NCI-H82 treated with DMSO at 0.1 percent for 48 hours (cell line): ENCODE results near the gene MYH13.

Source experiments
- DNase-seq: peaks from one replicate; lab custom pipeline; 2025; ENCODE audit not compliant: unreplicated experiment; lab: John Stamatoyannopoulos, UW

Gene MYH13

DNA sequence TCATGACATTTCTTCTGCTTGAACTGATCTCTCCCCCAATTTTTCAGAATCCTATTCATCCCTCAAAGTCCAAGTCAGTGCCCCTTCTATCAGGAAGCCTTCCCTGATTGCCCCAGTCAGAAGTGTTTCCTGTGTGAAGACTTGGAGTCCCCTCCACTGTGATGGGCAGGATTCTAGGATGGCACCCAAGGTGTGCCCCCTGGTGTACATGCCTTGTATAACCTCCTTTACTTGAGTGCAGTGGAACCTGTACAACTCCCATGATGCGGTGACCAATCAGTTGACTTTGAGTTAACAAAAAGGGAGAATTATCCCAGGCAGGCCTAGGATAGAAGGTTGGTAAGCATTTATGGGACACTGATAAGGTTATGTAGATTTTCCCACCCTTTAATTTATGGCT, 23.4 kb downstream of the MYH13 start:
- no peak for DNase-seq

DNA sequence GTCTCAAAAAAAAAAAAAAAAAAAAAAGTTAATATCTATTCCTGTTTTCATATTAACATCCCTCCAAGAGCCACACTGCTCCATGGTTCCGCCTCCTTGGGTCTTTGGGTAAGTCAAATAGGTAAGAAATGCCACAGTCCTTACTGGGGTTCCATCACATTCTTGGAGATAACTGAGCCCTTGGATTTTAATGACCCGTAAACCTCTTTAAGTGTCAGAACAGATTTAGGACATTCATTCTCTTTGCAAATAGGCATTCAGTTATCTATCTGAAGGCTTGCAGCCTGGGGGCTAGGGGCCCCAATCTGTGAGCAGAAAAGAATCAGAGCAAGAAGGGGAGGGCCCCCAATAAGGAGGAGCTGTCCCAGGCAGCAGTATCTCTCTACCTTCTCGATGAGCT, 28.0 kb downstream of the MYH13 start:
- DNase-seq: no peak

DNA sequence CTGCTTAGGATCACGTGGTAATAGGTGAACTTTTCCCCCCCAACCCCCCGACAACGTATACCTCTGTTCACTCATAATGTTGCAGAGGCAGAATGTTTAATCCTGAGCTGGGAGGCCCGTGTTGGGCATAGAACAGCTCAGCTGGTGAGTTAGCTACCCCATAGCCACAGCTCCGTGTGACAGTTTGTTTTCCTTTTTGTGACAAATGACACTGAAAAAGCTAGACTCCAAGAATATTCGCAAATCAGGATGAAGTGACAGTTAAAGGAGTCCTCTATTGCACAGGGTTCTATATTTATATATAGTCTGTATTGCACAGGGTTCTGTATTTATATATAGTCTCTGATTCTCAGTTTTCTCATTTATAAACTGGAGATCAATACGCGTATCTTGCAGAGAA, 33.8 kb downstream of the MYH13 start:
- DNase-seq: no peak

DNA sequence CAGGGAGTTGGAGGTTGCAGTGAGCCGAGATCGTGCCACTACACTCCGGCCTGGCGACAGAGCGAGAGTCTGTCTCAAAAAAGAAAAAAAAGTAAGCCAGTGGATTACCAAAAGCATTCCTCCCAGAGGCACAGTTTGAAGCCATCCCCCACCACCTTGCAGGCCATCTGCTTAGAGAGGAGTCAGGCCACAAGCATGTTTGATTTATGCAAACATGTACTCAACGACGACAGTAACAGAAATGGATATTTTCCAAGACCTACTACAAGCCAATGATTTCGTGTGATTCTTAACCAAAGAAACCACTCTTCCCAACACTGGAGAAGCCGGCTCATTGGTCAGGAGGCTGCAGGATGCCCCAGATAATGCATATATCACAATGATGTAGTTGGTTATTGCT, 34.8 kb downstream of the MYH13 start:
- no peak for DNase-seq

DNA sequence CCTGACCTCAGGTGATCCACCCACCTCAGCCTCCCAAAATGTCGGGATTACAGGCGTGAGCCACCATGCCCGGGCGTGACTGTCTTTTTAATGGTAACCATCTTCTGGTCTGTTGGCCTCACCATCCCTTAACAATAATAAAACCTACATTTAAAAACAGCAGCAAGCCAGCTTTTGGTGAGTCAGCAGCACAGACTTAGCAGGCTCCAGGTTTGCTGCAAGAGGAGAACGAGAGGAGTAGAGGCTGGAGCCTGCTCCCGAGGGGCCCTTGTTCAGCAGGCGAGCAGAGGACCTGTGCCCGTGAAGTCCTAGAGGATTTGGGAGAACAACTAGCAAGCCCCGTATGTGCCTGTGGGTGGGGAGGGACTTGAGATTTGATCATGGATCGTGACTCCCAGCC, 35.7 kb downstream of the MYH13 start:
- no peak for DNase-seq

DNA sequence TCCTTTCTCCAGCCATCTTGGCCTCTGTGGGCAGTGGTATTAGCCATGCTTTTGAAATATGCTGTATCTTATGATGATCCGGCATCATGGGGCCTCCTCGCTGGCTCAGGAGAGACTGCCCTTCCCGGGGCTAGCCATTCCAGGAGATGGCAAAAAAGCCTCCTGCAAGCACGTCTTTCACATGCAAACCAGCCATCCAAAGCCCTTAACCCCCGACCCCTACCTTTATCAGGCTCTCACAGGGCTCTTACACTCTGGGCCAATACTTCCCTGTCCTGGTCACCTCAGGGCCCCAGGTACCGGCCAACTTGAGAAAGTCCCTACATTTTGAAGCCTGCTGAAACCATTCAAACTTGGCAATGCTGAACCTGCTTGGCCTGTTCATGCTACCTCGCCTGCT, 36.4 kb downstream of the MYH13 start:
- no peak for DNase-seq

DNA sequence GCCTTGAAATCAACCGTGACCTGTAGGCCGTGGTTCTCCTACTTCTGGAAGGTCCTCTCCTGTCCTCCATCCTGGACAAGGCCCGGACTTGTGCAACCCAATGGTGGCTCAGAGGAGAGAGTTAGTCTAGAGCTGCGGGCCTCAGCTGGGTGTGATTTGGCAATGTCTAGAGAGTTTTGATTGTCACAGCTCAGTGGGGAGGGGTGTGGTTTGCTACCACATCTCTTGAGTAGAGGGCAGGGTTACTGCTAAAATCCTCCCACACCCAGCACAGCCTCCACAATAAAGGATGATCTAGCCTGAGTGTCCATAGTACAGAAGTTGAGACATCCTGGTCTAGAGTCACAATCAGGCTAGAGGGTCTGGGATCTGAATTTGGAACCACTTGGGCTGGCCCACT, 40.3 kb downstream of the MYH13 start:
- no peak for DNase-seq

DNA sequence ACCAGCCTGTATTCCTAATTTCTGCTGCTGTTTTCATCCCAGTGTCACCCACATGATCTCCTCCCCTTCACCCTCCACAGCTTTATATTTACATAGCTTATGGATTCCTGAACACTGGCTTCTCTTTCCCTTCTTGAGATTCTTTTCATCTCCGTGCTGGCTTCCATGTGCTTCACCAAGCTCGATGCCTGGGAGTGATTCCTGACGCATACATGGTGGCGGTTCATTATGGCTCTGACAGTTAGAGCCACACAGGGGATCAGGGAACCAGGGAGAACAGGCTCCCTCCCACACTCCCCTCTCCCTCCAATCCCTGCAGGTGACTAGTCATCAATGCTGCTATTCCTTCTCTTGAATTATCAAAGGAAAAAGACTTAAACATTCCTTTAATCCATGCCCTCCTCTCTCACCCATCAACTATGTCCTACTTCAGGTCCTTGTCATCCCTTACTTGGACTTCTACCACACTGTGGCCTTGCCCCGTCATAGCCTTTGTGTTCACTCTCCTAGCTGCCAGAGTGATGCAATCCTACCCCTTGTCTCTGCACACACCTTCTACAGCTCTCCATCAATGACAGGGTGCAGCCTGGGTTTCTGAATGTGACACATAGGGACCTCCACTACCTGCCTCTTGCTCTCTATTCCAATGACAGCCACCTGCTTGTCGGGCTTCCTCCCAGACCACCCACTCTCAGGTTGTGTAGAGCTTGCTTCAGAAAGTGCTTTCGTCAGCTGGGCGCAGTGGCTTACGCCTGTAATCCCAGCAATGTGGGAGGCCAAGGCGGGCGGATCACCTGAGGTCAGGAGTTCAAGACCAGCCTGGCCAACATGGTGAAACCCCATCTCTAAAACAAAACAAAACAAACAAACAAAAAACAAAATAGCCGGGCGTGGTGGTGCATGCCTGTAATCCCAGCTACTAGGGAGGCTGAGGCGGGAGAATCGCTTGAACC, 43.6 kb downstream of the MYH13 start:
- no peak for DNase-seq

DNA sequence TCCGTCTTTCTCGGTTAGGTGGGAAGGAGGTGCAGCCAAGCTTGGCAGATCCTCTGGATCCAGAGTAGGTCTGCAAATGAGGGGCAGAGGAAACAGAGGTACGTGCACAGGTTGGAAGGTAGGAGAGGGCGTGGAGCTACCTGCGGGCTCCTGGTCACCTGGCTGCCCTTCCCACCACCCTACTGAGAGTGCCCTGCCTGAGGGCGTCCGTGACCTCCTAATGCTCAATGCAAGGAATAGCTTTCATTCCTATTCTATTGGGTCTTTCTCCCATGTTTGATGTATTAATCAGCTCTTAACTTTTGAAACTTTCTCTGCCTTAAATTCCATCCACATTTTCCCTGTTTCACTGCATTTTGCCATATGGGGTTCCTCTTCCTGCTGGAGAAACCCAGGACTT, 44.6 kb downstream of the MYH13 start:
- DNase-seq: no peak

DNA sequence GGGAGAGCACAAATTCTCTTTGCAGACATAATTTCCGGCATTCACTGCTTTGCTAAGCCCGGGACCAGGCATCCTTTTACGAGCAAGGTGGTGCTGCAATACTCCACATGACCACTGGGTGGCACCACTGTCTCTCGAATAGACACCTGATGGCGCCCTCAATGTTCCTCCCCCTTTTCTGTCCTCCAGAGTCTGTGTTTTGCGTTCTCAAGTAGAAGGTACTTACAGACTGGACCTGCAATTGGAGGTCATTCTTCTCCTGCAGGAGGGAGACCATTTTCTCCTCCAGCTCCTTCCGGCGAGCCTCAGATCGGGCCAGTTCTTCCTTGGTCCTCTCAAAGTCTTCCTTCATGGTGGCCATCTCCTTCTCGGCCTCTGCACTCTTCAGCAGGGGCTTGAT, 45.2 kb downstream of the MYH13 start:
- DNase-seq: peak; percentile 45

DNA sequence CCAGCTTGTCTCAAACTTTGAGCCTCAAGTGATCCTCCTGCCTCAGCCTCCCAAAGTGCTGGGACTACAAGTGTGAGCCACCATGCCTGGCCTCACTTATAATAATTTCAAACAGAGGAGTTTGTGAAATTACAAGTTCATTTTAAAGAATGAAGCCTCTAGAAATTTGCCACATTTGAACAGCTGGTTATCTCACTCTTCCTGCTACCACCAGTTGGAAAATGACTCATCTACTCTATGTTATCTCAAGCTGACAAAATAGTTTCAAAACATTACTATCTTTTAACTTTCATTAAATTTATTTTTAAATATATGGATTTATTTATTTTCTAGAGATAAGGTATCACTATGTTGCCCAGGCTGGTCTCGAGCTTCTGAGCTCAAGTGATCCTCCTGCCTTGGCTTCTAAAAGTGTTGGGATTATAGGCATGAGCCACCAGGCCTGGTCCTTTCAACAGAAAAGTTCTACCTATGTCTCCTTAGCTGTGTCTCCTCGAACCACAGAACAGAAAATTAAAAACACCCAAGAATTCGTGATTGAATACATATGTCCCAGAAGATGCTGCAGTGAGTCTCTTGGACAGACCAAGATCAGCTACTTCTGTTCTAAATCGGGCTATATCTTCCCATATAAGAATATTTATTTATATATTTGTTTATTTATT, 47.6 kb downstream of the MYH13 start:
- no peak for DNase-seq

DNA sequence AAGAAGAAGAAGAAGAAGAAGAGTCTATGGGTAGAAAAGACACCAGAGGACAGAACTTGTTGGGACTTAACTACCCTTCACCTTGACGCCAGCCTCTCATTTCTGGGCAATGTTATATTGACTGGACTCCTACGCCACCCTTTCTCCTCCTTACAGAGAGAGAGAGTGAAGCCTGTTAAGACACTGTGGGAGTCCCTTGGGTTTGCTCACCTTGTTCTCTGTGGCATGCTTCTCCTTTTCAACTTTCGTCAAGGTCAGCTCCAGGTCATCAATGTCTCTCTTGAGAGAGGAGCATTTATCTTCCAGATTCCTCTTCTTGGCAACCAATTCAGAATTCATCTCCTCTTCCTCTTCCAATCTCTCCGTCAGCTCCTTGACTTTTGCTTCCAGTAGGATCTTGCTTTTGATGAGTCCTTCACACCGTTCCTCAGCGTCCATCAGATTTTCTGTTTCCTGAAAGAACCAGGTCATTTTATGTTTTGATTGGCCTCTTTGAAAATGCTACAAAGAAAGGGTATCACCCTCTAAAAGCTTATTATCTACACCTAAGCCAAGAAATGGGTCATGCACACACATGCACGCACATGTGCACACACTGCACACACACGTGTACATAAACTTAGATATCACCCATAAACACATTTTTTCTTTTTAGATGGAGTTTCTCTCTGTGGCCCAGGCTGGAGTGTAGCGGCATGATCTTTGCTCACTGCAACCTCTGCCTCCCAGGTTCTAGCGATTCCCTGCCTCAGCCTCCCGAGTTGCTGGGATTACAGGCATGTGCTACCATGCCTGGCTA, 48.8 kb downstream of the MYH13 start:
- no peak for DNase-seq

DNA sequence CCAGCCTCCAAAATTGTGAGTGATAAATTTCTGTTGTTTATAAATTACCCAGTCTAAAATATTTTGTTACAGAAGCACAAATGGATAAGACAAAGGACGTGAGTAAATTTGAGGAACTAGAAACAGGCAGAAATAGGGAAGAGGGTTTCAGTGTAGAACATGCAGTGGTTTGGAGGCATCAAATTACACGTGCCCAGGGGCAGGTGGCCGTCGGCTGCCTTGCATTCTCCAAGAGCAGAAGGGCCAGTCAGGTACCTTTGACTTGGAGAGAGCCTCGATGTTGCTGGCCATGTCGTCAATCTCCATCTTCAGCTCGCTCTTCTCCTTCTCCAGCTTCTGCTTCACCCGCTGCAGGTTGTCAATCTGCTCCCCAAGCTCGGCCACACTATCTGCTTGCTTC, 54.3 kb downstream of the MYH13 start:
- DNase-seq: no peak

DNA sequence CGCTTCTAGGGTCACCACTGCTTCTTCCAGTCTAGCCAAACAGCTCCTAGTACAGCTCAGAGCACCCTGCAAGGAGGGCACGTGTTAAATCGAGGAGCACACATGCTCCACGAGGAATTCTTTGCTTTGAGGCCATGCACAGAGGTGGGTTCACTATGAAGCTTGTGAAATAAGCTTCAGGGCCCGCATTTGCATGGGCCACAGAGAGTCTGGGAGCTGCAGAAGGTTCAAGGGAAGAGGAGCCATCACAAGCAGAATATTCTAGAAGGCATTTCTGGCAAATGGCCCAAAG, 55.3 kb downstream of the MYH13 start:
- DNase-seq: no peak

DNA sequence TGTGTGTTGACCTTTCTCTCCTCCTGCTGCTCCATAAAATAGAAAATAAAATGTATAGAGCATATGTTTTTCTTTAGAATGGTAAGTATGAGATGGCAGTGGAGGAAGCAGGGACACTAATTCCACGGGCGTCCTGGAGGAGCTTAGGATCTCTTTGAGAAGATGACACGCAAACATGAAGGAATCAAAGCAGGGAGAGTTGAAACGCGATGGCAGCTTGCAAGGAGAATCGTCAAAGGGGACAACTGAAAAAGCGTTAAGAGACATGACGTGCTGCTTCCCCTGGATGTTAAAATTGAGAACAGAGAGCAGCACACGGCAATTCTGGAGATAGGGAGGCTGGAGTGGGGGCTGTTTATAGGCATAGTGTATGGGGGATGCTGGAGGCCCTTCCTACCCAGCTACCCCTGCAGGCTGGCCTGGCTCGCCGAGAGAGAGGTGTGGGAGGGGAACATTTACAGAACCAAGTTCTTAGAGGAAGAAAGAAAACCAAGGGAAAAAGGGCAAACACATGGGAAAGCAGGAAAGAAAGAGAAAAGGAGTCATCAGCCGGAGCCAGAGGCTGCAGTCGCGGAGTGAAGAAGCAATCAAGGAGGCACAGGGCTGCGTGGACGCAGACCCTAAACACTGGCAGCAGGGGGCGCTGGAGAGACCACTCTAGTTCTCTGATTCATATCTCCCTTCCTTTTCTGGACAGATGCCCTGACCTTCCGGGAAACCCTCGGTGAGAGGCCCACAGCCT, 55.8 kb downstream of the MYH13 start:
- DNase-seq: no peak

DNA sequence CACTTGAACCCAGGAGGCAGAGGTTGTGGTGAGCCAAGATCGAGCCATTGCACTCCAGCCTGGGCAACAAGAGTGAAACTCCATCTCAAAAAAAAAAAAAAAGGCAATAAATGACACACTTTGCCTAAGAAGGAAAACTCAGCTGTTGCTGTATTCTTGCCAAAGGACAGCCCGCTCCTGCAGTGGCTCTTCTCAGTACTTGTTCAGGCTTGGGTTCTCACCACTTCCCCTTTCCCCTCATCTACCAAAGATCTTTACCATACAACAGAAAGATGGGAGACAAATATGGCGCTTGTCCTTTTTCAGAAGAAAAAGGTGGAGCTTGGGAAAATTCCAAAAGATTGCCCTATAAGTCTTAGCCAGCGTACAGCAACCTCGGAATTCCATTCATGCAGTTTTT, 58.5 kb downstream of the MYH13 start:
- no peak for DNase-seq

DNA sequence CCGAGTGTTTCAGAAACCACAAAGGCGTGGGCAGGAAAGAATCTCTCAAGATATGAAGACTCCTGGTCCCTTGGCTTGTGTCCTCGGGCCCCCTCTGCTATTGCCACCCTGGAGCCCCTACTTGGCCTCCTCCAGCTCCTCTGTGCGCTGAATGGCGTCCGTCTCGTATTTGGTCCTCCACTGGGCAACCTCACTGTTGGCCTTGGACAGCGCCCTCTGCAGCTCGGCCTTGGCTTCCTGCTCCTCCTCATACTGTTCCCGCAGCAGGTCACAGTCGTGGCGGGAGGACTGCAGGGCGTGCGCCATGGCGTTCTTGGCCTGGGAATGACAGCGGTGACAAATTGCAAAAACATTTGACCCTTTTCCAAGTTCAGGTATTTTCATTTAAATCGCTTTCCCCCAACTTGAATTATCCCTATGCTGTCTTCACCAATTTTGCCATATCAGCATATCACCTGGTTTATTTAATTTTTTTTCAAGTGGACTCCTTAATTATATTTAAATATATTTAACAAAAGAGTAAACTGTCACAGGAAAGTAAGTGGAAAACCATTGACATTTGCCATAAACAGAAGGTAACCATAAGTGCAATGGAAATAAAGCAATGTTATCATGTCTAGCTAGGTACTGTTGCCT, 59.7 kb downstream of the MYH13 start:
- DNase-seq: no peak

DNA sequence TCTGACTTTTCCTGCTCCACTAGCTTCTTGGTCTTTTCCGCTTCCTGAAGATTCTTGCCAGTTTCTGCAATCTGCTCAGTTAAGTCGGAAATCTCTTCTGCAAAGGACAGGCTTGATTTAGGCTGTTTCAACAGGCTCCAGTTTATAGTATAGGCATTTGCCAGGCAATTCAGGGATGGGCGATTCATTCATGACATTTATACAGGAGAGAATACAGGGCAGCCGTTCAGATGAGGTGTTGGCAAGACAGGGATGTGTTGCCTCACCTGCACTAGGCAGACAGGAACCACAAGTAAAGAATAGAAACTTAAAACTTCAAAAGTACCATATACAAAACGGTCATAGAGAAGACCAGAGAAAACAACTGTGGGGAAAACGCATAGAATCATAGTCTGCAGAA, 61.7 kb downstream of the MYH13 start:
- no peak for DNase-seq

DNA sequence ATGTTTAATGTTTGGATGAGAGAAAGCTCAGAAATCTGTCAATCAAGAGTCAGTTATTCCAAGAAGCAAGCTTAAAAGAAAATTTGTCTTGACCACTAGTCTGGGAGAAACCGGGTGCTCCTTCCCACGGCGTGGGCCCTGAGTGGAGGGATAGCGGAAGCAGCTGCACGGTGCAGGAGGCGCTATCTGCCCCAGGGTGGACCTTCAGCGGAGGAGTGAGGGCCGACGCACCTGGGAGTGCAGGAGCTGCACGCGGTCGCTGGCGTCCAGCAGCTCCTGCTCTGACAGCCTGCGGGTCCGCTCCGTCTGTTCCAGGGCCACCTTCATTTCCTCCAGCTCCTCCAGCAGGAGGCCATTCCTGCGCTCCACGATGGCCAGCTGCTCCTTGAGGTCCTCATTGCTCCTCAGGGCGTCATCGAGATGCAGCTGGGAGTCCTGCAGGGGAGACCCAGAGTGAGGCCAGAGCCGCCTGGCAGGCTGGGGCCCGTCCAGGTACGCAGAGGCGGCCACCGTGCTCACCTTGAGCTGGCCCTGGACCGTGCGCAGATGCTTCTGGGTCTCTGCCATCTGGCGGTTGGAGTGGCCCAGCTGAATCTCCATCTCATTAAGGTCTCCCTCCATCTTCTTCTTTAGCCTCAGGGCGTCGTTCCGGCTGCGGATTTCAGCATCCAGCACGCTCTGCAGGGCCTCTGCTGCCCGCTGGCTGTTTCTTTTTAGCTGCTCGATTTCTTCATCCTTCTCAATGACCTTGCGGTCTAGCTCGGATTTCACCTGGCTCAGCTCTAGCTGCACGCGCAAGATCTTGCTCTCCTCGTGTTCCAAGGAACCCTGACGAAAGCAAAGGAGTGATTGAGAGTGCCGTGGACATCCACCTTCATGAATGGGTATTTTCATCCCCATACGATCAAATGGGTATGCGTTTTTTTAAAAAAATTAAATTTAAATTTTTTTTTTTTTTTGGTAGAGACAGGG, 63.5 kb downstream of the MYH13 start:
- no peak for DNase-seq

DNA sequence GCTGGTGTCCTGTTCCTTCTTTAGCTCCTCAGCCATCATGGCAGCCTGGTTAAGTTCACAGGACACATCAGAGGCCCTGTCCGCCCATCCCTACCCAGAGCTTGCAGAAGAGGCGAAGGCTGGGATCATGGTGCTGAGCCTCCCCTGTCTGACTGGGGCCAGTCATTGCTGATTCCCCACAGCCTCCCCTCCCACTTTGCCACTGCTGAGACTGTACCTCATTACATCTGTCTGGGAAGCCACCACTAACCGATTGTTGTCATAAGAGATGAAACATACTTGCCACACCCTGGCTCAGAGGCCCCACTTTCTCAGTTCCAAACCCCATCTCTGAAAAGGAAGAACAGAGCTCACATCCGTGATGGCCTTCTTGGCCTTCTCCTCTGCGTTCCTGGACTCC, 66.2 kb downstream of the MYH13 start:
- DNase-seq: no peak
